Fibroblast of lung (primary cell): ENCODE results near the gene CLDND1. TPM values are rescaled to one million over a fixed set of nuclear protein-coding genes. Genes with fewer than 3 reads are reported as not detected.

Experiments
- DNase-seq, 2 donors: peaks; one replicate each; pipeline versions ENCODE4 v3.0.0 to v3.0.0-alpha.2; 2010; ENCODE audit warnings: low read depth in 2 of 2
- H2AFZ ChIP-seq: 2 replicates; pipeline ENCODE4 v1.5.1; 2012; ENCODE audit warnings: low read length, control low read depth, inconsistent platforms
- H3K27ac ChIP-seq: 2 replicates; pipeline ENCODE4 v1.5.1; 2011; ENCODE audit warnings: low read length, control low read depth; ENCODE audit not compliant: insufficient read depth
- H3K27me3 ChIP-seq: 2 replicates; pipeline ENCODE4 v1.5.1; 2011; ENCODE audit warnings: mild to moderate bottlenecking, low read length; ENCODE audit not compliant: control insufficient read depth, insufficient read depth
- H3K36me3 ChIP-seq: 2 replicates; pipeline ENCODE4 v1.5.1; 2011; ENCODE audit warnings: low read length; ENCODE audit not compliant: control insufficient read depth, insufficient read depth
- H3K4me1 ChIP-seq: 2 replicates; pipeline ENCODE4 v1.5.1; 2011; ENCODE audit warnings: low read length; ENCODE audit not compliant: control insufficient read depth, insufficient read depth; ENCODE audit errors: extremely low read depth
- H3K4me2 ChIP-seq: 2 replicates; pipeline ENCODE4 v1.5.1; 2011; ENCODE audit warnings: low read length, control low read depth; ENCODE audit not compliant: insufficient read depth; ENCODE audit errors: extremely low read depth
- H3K4me3 ChIP-seq, 4 experiments: fragments of 200-600 bp in 1 of 4; sonication (generic) in 1 of 4; replicated peaks in 1 of 4; 2 replicates each; pipeline ENCODE4 v1.5.1; 2011 to 2016; ENCODE audit warnings: low read length in 4 of 4, low read depth in 3 of 4, mild to moderate bottlenecking in 3 of 4, control low read depth in 2 of 4, inconsistent platforms in 1 of 4, mixed read lengths in 1 of 4; ENCODE audit not compliant: insufficient read depth in 1 of 4; ENCODE audit errors: control extremely low read depth in 1 of 4
- H3K79me2 ChIP-seq: 2 replicates; pipeline ENCODE4 v1.5.1; 2012; ENCODE audit warnings: mild to moderate bottlenecking, low read length, inconsistent platforms; ENCODE audit not compliant: control insufficient read depth, insufficient read depth
- H3K9ac ChIP-seq: 2 replicates; pipeline ENCODE4 v1.5.1; 2011; ENCODE audit warnings: mild to moderate bottlenecking, low read length, control low read depth; ENCODE audit not compliant: insufficient read depth
- H3K9me3 ChIP-seq: 2 replicates; pipeline ENCODE4 v1.5.1; 2012; ENCODE audit warnings: low read depth, low read length; ENCODE audit not compliant: control insufficient read depth, insufficient read depth
- H4K20me1 ChIP-seq: 2 replicates; pipeline ENCODE4 v1.5.1; 2011; ENCODE audit warnings: low read length; ENCODE audit not compliant: control insufficient read depth, insufficient read depth; ENCODE audit errors: extremely low read depth
- CTCF ChIP-seq, 2 donors: IDR thresholded peaks in 1 of 2; conservative IDR thresholded peaks in 1 of 2; 1 replicate in 1 of 2; 2 replicates in 1 of 2; pipeline ENCODE4 v1.5.1; 2011 to 2012; ENCODE audit warnings: low read length in 2 of 2, control low read depth in 1 of 2, inconsistent platforms in 1 of 2, low read depth in 1 of 2, mild to moderate bottlenecking in 1 of 2
- EZH2 ChIP-seq: IDR thresholded peaks from 2 replicates; pipeline ENCODE4 v1.5.1; 2012; ENCODE audit warnings: low read length, control low read depth, mild to moderate bottlenecking; ENCODE audit errors: missing control alignments
- polyA plus RNA-seq, 2 donors: library from polyadenylated mRNA; depleted of rRNA in 1 of 2; stranded (reverse) in 1 of 2; unstranded in 1 of 2; fragments of >200 nt; gene quantifications; 2 replicates each; pipeline ENCODE4 v1.2.1, GENCODE V29; 2011 to 2012; ENCODE audit warnings: missing spikeins in 1 of 2
- total RNA-seq: library from RNA; depleted of rRNA; stranded (reverse); fragments of >200 nt; gene quantifications from 2 replicates; pipeline ENCODE4 v1.2.1, GENCODE V29; 2014

CLDND1 gene
- total and polyA plus RNA-seq, 2 donors (not counting 1 experiment from before 2014, with no cell fraction given) = 76.8 to 127 TPM

GRCh38 chr3:98529856-98530459, 7.3 kb upstream of the CLDND1 start:
- Histone ChIP-seq H3K4me3 (no peak overlapping the region), H3K79me2 (no peaks in the 10 kb centered on the region), H3K9me3 (no peaks in the 10 kb centered on the region), H3K27me3 (no peaks in the 10 kb centered on the region), H3K27ac (no peak overlapping the region), H2AFZ (no peak overlapping the region), H3K9ac (no peak overlapping the region), H3K4me2 (no peak overlapping the region), H3K36me3 (no peaks in the 10 kb centered on the region), H3K4me1 (no peaks in the 10 kb centered on the region), H4K20me1 (no peaks in the 10 kb centered on the region)
- DNase-seq = no peak
- TF ChIP-seq CTCF (conservative IDR thresholded peaks at IDR 0.05 in 1 of 2, IDR thresholded peaks at IDR 0.05 in 1 of 2; ENCODE audit: low read depth in 1 of 2, low read length in 2 of 2) (no peak), EZH2 (no peak)

GRCh38 chr3:98528474-98529346, 6.0 kb upstream of the CLDND1 start:
- no peaks in the 10 kb centered on the region for H3K27me3 ChIP-seq
- no peak overlapping the region for H3K9ac ChIP-seq
- no peak overlapping the region for H3K4me2 ChIP-seq
- no peaks in the 10 kb centered on the region for H3K4me1 ChIP-seq
- H3K79me2 ChIP-seq = no peaks in the 10 kb centered on the region
- no peak for DNase-seq
- no peaks in the 10 kb centered on the region for H4K20me1 ChIP-seq
- no peaks in the 10 kb centered on the region for H3K9me3 ChIP-seq
- no peak overlapping the region for H3K4me3 ChIP-seq
- TF ChIP-seq EZH2 (no peak), CTCF (conservative IDR thresholded peaks at IDR 0.05 in 1 of 2, IDR thresholded peaks at IDR 0.05 in 1 of 2; ENCODE audit: low read depth in 1 of 2, low read length in 2 of 2) (no peak)
- H3K27ac ChIP-seq = no peak overlapping the region
- H3K36me3 ChIP-seq = no peaks in the 10 kb centered on the region
- H2AFZ ChIP-seq = no peak overlapping the region

DNA sequence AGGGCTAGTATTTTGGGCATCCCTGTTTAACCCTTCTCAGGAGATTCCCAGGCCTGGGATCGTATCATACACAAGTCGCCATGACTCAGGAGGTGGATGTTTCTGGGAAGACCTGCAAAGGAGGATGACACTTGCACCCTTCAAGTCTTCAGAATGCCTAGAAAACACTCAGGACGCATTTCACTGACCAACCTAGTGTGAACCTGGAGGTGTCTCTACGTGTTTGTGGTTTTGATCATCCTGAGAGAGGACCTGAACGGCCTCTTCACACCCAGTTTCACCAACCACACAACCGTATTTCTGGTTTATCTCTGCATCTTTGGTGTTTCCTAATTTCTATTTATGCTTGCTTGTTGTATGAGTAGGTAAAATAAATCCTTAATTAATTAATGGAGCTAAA, 2.8 kb upstream of the CLDND1 start:
- H2AFZ ChIP-seq = no peak overlapping the region
- H3K36me3 ChIP-seq = no peaks in the 10 kb centered on the region
- H4K20me1 ChIP-seq = no peaks in the 10 kb centered on the region
- no peak overlapping the region for H3K4me3 ChIP-seq
- no peak for TF ChIP-seq CTCF (conservative IDR thresholded peaks at IDR 0.05 in 1 of 2, IDR thresholded peaks at IDR 0.05 in 1 of 2; ENCODE audit: low read depth in 1 of 2, low read length in 2 of 2)
- no peak for TF ChIP-seq EZH2
- no peaks in the 10 kb centered on the region for H3K4me1 ChIP-seq
- no peak overlapping the region for H3K4me2 ChIP-seq
- no peak overlapping the region for H3K9ac ChIP-seq
- H3K27ac ChIP-seq = no peak overlapping the region
- peaks cover 14% of the 10 kb centered on the region for H3K79me2 ChIP-seq
- H3K9me3 ChIP-seq = no peaks in the 10 kb centered on the region
- H3K27me3 ChIP-seq = no peaks in the 10 kb centered on the region
- no peak for DNase-seq
